ENCODE data around the gene MZF1.
"Not testable (repeated sequence)": the region's sequence is repeated elsewhere in the genome, so short reads cannot be mapped to it uniquely, and the experiment has no call there.

The MZF1 gene

DNA sequence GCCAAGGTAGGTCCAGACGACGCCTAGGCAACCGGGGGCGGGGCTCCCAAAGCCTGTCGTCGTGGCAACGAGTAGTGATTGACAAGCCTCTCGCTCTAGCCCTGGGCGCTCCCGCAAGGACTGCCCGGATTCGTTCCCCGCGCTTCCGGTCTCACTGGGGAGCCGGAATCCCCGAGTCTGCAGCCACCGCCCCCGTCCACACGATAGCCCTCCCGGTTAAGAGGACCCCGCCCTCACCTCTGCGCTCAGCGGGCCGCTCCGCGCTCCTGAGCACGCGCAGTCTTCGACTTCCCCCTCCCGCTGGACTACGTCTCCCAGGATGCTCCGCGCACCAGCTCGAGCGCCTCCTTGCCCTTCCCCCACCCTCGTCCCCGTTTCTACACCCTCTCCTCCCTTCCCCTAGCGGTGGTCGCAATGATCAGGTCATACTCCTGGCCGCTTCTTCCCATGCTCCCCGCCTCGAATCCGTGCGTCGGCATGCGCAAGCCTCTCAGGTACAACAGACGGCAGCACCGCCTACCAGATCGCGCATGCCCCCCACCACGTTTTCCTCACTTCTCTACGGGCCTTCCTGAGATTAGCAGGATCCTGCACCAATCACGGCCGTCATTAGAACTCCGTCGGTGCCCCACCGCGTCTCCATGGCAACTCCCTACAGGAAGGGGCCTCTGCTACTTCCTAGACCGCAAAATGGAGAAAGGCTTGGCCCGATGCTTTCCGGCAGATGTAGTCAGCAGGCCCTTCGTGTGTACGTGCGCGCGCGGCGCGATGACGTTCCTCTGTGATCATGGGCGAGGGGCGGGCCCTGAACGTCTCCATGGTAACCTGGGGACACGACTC lies at the start of gene MZF1:
Gene MZF1 (minus strand): TSS at position 518 of the 840 bp plus-strand sequence. CDS start 1,946 bp downstream, outside the sequence.
- peak; percentile 99 for DNase-seq (ENCODE audit: low read depth)

DNA sequence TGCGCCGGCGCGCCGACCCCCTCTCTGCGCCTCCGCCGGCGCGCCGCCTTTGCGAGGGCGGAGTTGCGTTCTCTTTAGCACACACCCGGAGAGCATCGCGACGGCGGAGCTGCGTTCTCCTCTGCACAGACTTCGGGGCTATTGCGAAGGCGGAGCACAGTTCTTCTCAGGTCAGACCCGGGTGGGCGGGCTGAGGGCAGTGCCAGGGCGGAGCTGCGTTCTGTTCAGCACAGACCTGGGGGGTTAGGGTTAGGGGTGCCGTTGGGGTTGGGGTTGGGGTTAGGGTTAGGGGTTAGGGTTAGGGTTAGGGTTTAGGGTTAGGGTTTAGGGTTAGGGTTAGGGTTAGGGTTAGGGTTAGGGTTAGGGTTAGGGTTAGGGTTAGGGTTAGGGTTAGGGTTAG lies 34.1 kb upstream of the MZF1 start:
- DNase-seq (ENCODE audit: low read depth) = not testable (repeated sequence)

DNA sequence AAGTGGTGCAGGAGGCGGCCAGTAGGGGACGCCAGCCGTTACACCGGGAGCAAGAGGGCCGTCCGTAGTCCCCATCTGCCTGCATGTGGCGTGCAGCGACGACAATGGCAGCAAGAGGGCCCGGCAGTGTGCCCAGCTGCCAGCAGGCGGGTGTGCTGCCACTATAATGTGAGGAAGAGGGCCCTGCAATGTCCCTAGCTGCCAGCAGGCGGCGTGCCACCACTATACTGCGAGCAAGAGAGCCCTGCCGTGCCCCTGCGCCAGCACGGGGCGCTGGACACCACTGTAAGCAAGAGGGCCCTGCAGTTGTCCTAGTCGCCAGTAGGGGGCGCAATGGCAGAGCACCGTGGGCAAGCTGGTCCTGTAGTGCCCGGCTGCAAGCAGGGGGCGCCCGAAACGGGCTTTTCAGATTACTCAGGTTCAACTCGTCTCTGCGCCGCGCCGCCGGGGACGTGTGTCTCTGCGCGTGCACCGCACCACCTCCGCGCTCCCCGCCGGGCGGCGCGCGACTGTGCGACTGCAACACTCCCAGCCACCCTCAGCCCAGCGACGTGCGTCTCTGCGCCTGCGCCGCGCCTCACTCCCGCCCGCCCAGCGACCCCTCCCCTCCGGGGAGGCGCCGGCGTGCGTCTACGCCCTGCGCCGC lies 33.2 kb upstream of the MZF1 start:
- not testable (repeated sequence) for DNase-seq (ENCODE audit: low read depth)

DNA sequence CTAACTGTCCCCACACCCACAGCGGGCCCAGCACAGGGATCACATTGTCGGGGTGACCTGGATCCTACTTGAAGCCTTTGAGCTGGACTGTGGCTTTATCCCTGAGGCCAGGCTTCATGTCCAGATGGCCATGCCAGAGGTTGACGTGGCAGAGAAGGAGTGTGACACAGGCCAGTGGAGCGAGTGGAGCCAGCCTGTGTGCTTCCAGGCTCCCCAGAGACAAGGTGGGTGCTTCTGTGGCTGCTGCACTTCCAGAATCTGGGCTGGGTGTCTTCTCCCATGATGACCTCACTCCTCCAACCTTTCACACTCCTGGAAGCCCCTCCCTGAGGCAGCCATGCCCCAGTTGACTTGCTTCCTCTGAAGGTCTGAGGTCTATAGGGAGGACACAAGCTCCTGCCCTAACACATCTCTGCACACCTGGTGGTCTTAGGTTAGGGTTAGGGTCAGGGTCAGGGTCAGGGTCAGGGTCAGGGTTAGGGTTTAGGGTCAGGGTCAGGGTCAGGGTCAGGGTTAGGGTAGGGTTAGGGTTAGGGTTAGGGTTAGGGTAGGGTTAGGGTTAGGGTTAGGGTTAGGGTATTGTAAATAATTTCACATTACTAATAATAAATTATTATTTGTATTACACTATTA lies 13.1 kb upstream of the MZF1 start:
- DNase-seq (ENCODE audit: low read depth) = no peak

DNA sequence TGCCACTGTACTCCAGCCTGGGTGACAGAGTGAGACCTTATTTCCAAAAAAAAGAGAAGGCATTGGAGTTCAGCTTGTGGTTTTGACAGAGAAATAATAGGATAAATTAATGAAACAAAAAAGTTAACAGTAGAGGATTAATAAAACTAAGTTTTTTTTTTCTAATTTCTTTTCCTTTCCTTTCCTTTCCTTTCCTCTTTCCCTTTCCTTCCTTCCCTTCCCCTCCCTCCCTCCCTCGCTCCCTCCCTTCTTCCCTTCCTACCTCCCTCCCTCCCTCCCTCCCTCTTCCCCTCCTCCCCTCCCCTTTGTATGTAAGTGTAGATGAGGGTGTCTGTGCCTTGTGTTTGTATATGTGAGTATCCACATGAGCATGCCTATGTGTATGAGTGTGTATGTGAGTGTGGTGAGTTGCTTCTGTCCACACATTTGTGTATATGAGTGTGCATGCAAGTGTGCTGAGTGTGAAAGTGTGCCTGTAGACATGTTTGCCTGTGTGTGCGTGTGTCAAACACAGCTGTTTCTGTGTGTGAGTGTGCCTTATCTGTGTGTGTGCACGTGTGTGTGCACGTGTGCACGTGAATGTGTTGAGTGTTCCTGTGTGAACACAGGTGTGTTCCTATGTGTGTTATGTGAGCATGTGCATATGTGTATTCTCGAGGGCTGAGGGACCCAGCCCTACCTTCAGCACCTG lies 12.5 kb upstream of the MZF1 start:
- DNase-seq (ENCODE audit: low read depth) = no peak

DNA sequence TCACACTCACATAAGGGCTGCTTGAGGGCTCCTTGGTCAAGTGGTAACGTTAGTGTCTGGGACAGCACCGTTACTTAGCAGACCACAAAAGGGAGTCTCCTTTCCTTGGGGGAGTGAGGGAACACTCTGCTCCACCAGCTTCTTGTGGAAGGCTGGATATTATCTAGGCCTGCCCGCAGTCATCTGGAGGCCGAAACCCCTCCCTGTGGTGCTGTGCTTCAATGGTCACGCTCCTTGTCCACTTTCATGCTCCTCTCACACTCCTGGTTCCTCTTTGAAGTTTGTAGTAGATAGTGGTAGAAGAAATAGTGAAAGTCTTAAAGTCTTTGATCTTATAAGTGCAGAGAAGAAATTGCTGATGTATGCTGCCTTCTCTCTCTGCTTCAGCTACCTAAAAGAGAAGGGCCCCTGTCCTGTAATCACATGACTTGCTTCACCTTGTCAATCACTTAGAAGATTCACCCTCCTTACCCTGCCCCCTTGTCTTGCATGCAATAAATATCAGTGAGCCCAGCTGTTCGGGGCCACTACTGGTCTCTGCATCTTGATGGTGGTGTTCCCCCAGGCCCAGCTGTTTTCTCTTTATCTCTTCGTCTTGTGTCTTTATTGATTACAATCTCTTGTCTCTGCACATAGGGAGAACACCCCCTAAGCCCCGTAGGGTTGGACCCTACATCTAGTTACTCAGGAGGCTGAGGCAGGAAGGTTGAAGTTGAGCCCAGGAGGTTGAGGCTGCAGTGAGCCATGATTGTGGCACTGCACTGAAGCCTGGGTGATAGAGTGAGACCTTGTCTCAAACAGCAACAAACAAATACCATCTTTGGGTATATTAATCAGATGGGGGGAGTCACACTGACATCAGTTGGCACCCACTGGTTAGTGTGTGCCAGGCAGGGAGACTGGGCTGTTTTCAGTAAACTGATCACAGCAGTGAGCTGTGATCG lies 11.6 kb upstream of the MZF1 start:
- DNase-seq (ENCODE audit: low read depth) = no peak

DNA sequence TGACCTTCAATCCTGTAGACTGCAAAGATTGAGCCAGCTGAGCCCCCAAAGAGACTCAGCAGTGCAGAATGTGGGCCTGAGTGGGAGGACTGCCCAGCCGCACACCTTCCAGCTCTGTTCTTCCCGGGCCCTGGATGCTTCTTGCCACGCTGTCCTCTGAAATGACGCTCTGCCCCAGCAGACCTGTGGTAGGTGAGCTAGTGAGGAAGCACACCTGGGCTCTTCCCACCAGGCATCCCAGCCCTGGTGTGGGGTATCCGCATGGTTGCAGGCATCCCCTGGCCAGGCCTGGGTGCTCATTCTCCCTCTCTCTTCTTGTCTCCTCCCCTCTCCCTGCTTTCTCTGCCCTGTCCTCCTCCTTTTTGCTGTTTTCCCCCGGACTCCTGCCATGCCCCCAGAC lies 9.8 kb upstream of the MZF1 start:
- no peak for DNase-seq (ENCODE audit: low read depth)

DNA sequence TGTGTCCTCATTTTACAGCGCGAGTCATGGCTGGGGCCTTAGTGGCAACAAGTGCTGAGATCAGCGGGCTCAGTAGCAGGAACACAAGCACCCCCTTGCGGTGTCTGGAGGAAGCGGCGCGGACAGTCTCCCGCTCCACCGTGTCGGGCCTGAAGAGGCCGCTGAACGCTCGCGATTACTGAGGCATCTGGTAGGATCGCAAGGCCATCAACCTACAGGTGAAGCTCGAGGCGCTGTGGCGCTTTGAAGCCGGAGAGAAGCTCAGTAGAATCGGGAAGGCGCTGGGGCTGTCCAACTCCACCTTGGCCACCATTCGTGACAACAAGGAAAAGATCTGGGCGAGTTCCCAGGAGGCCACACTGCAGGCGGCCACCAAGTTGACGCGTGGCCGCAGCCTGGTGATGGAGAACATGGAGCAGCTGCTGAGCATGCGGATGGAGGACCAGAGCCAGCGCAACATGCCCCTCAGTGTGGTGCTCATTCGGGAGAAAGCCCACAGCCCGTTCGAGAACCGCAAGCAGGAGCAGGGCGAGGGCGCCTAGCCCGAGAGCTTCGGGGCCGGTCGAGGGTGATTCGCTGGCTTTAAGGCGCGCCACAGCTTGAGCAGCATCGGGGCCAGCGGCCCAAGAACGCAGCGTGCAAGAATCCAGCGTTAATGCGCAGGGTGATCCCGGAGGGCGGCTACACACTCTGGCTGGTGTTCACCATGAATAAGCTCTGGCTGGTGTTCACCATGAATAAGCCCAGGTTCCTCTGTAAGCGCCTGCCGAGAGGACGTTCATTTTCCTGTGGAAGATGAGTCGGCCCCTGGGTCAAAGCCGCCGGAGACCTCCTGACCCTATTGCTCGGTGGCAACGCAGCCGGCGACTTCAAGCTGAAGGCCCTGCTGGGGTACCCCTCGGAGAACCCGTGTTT lies 8.3 kb upstream of the MZF1 start:
- peak; percentile 87 for DNase-seq (ENCODE audit: low read depth)

DNA sequence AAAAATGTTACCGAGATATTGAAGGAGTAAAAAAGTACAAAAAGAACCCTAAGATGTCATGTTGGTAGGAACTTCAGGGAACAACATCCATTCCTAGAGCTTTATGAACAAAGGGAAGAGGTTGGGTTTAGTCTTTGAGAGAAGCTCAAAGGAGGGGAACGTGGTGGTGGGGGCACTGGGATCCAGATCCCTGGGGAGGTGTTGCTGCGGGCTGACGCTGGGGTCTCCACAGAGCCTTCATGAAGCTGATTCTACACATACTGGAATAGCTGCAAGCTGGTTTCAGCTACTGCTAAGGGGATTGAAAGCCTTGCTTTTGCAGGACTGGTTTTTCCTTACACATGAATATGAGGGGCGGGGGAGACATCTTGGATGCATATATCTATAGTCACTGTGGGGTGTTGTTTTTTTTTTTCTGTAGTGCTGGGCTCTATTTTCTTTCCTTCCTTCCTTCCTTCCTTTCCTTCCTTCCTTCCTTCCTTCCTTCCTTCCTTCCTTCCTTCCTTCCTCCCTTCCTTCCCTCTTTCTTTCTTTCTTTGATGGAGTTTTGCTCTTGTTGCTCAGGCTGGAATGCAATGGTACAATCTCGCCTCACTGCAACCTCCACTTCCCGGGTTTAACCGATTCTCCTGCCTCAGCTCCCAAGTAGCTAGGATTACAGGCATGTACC lies 6.5 kb upstream of the MZF1 start:
- no peak for DNase-seq (ENCODE audit: low read depth)

DNA sequence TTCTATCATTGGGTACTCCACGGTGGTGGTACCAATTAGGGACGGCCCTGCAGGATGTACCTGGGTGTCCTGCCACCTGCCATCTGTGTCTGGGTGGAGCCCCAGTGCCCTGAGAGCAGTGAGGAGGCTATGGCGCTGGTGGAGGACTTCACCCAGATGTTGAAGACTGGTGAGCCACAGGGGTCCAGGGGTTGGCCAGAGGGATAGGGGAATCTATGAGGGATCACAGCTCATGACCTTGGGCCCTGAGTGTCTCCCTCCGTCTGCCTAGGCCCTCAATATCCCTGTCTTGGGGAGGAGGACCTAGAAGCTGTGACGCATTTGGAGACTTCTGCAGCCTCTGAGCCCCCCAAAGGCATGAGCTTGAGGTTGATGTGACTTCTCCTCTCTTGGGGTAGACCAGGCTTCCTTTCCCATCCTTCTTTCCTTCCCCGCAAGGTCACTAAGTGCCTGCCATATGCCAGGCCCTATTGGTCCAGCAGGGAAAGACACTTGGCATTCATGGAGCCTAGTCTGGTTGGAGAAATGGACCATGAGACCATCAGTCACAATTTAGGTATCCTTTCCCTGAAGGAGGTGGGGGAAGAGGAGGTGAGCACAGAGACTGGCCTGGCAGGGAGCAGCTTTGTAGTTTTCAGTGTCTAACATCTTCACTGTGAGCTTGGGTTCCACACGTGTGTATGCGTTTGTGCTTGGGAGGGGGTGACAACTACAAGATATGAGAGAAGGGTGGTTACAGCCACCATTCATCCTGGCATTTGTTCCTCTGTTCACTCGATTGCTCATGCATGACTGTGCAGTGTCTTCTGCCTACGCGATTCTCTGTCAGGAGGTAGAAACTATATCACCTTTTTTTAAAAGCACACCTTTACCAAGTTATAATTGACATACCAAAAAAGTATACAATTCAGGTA lies 5.1 kb upstream of the MZF1 start:
- no peak for DNase-seq (ENCODE audit: low read depth)

DNA sequence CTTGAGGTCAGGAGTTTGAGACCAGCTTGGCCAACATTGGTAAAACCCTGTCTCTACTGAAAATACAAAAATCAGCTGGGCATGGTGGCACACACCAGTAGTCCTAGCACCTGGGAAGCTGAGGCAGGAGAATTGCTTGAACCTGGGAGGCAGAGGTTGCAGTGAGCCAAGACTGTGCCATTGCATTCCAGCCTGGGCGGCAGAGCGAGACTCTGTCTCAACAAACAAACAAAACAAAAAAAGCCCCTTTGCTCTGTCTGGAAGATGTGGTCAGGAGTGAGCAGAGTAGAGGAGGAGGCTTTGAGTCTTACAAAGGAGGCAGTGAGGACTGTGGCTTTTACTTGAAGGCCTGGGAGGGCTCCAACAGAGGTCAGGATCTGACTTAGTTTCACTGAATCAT lies 4.4 kb upstream of the MZF1 start:
- not testable (repeated sequence) for DNase-seq (ENCODE audit: low read depth)

DNA sequence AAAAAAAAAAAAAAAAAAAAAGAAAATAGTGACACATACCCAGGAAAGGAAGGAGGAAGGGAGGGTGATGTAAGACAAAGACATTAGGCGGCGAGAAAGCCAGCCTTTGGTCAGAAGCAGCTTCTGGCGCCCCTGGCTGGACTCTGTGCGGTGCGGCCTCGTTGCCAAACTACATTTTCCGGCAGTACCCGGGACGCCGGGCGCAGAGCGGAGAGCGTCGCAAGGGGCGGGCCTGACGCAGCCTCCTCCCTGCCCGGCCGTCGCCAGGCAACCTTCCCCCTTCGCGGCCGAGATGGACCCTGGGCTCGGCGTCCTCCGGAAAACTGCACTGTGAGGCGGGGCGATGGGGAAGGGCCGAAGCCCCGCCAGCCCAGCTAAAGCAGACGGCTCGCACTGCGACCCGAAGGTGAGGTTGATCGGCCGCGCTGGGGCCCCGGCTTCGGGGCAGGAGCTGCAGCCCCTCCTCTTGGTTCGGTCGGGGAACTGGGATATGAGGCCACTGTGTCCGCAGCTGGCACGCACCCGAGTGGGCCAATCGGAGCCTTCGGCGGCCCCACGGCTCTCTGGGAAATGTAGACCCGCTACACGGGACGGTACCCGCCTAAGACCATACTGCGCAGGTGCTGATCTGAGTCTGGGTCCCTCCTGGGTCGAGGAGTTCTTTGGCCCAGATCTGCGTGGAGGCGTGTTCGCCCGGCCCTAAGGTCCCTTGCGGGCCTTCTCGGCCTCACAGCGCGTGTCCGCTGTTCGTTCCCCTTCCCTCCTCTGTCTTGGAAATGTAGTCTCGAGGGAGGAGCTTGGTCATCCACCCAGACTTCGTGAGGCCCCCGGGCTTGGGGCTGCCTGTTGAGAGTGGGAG lies 2.3 kb upstream of the MZF1 start:
- peak; percentile 72 for DNase-seq (ENCODE audit: low read depth)

DNA sequence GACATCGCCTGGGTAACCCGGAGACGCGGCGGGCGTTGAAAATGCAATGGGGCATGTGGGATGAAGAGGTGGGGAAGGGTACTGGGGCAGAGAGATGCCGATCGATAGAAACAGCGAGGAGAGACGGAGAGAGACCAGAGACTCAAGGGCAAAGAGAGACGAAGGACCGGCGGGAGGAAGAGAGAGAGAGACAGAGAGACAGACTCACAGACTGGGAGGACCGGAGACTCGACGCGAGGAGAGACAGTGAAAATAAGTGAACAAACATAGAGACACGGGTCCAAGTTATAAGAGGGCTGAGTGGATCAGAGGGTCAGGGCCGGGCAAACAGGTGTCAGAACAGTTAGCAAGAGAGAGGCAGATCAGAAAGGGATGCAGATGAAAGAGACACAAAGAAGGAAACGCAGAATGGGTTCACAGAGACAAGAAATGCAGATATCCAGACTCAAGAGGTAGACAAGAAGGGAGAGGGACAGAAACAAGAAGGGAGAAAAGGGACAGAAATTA lies 576 bp upstream of the MZF1 start:
- no peak for DNase-seq (ENCODE audit: low read depth)

DNA sequence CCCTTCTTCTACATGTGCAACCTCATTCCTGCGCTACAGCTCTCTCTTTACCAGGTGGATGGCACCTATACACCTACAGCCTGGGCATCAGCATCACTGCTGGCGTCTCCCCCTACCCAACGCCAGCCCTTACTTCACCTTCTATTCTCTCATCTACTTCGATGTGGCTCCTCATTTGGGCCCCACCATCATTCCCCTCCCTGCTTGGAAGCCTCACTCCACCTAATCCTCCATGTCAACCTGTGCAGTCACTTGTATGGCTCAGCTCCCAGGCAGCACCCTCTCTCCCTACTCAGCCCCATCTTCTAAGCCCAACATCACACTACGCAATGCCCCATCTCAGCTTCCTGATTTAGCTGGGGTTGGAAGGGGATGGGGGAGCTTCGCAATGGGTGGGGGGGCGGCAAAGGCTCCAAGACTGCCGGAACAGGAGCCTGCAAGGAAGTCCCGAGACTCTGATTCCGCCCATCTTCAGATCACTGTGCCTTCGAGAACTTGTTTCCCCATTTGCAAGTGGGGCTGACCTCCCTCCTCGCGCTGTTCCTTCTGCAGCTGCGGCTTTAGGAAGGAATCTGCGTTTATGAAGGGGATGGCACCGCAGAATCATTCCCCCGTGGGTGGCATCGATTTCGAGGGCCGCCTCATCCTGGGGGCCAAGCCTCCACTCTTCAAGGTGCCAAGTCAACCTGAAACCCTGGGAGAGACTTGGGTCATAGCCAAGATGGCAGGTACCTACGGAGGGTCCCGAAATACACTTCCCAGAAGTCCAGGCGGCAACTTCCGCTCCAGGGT lies 913 bp downstream of the MZF1 start:
- no peak for DNase-seq (ENCODE audit: low read depth)

DNA sequence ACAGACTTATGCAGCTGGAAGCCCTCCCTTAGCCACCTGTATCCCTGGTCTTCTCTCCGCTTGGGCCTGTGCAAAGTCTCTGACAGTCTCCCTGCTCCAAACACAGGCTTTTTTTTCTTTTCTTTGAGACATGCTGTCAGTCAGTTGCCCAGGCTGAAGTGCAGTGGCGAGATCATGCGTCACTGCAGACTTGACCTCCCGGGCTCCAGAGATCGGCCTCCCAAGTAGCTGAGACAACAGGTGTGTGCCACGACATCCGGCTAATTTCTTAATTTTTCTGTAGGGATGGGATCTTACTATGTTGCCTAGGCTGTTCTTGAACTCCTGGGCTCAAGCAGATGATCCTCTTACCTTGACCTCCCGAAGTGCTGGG lies 1.6 kb downstream of the MZF1 start:
- no peak for DNase-seq (ENCODE audit: low read depth)

DNA sequence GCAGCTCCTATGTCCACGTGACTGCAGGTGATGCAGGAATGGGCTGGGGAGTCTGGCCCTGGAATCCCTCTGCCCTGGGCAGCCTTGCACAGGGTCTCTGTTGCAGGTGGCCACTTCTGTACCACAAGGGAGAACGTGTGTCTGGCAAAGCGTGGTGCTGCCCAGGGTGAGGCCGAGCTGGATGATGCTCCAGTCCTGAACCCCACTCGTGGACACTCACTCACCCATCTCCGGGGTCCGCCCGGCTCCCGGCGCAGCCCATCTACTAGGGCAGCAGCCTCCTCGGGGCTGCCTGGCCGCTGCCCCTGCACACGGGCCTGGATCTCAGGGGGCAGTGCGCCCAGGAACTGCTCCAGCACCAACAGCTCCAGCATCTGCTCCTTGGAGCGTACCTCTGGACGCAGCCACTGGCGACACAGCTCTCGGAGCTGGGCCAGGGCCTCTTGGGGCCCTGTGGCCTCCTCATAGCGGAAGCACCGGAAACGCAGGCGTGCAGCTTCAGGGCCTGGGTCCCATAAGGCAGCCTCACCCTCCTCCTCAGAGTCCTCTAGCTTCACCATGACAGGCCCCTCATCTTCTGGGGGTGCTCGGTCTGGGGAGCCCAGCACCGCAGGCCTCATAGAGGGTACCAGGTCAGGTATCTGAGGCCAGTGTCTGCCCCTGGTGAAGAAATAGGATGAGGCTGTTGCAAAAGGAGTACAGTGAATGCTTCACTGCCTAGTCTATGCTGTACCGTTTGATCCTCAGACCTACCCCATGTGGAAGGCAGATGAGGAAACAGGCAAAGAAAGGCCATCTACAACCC lies 2.2 kb downstream of the MZF1 start:
- no peak for DNase-seq (ENCODE audit: low read depth)
